ENCODE data around the gene ZNF829.

Gene ZNF829

DNA sequence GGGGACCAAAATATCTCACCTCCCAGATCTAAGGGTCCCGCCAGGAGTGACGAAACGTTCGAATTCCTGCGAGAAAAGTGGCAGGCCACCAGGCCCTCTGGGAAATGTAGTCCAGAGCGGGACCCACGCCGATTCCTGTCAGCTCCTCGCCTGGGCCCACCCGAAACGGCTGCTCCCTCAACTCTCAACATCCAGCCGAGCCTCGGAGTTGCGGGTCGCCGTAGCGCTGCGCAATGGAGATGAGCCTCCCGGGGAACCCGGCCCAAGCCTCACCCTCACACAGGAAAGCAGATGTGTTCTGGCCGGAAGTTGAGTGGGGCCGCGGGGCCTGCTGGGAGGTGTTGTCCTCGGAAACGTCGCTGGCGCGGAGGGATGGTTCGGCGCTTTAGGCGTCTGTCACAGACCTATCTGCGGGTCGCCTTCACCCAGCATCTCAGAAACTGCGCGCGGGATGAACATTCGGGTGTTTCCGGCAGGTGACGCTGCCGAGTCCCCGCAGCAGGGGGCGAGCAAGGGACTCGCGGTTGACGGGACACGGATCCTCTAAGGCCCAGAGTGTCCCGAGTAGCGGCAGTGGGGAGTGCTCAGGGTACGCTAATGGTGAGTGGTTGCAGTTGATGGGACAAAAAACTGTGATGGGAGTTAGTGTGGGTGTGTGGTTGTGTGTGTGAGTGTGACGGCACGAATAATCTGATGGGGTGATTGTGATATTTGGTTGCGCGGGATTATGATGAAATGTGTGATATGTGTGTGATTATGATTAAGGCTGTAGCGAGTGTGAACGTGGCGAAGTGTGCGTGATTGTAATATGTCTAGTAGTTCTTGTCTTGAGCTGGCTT is at the start of gene ZNF829, which contains the start of gene ZNF568:
TSS of gene ZNF829 (minus strand) at position 300 of the 839 bp plus-strand sequence. CDS start 1,124 bp downstream, outside the sequence.
TSS of gene ZNF568 (plus strand) at position 341 of the 839 bp plus-strand sequence. CDS start 6,439 bp downstream, outside the sequence.
- peak within 1 kb of the TSS; percentile 77 for H3K4me3 ChIP-seq (ENCODE audit: low read length)
- TF ChIP-seq ZNF274 (IDR thresholded peaks at IDR 0.05; ENCODE audit: low read depth, low read length) = no peak

DNA sequence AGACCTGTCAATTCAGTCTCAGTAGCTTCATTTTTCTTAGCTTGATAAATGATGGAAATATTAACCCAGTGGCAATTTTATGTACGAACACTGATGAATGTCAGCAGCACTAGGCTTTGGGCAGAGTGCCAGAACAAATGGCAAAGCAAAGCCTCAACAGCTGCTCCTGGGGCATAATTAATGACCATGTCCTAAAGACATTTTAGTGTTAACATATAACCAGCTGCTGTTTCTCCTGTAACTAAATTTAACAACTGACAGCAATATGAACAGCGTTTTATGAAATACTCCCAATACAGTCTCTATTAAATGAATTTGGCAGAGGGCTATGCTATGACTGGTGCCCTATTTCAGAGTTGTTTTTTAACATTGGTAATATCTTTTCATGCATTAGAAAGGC is 47.2 kb upstream of the ZNF829 start:
- no peak for TF ChIP-seq ZNF274 (IDR thresholded peaks at IDR 0.05; ENCODE audit: low read depth, low read length)
- no peak overlapping the region for H3K4me3 ChIP-seq (ENCODE audit: low read length)

DNA sequence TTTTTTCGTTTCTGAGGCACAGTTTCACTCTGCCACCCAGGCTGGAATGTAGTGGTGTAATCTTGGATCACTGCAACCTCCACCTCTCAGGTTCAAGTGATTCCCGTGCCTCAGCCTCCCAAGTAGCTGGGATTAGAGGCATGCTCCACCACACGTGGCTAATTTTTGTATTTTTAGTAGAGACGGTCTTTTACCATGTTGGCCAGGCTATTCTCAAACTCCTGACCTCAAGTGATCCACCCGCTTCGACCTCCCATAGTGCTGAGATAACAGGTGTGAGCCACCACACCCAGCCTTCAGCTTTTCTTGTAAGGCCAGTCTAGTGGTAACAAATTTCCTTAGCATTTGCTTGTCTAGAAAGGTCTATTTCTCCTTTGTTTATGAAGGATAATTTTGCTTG is 46.3 kb upstream of the ZNF829 start:
- H3K4me3 ChIP-seq (ENCODE audit: low read length) = no peak overlapping the region
- TF ChIP-seq ZNF274 (IDR thresholded peaks at IDR 0.05; ENCODE audit: low read depth, low read length) = no peak

DNA sequence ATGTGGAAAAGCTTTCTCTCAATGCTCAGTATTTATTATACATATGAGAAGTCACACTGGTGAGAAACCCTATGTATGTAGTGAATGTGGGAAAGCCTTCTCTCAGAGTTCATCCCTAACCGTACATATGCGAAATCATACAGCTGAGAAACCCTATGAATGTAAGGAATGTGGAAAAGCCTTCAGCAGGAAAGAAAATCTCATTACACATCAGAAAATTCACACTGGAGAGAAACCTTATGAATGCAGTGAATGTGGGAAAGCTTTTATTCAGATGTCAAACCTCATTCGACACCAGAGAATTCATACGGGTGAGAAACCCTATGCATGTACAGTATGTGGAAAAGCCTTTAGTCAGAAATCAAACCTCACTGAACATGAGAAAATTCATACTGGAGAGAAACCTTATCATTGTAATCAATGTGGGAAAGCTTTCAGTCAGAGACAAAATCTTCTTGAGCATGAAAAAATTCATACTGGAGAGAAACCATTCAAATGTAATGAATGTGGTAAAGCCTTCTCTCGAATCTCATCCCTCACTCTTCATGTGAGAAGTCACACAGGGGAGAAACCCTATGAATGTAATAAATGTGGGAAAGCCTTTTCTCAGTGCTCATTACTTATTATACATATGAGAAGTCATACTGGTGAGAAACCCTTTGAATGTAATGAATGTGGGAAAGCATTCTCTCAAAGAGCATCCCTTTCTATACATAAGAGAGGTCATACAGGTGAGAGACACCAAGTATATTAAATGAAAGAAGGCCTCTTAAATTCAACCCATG is 34.4 kb upstream of the ZNF829 start:
- peak; percentile 60; the same call in 1 of the 2 replicates for TF ChIP-seq ZNF274 (IDR thresholded peaks at IDR 0.05; ENCODE audit: low read depth, low read length)
- no peak overlapping the region for H3K4me3 ChIP-seq (ENCODE audit: low read length)

DNA sequence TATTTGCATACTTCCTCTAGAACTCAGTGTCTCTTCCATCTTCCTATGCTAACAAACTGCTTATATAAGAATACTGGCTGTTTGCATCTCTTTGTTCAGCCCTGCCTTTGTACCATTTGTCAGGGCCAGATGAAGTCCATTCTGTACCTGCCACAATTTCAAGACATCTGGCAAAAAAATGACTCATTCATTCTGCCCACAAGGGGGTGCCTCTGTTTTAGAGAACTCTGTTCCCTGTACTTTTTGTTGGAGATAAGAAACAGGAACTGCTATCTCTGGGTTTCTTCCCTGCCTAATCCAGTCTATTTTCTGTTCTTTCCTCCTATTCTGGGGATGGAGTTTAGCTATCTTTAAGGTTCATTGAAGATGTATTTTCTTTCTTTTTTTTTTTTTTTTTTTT is 23.1 kb upstream of the ZNF829 start:
- no peak for TF ChIP-seq ZNF274 (IDR thresholded peaks at IDR 0.05; ENCODE audit: low read depth, low read length)

DNA sequence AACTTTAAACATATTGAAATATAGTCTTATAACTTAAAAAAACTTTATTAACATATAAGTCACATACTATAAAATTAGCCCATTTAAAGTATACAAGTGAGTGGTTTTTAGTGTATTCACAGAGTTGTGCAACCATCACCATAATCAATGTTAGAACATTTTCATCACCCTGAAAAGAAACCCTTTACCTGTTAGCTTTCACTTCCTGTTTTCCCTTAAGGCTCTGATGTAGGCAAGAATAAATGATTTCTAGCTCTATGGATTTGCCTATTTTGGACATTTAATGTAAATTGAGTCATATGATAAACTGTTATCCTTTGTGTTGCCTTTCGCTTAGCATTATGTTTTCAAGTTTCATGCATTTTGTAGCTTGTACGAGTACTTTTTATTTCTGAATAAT is 15.6 kb upstream of the ZNF829 start:
- no peak overlapping the region for H3K4me3 ChIP-seq (ENCODE audit: low read length)
- TF ChIP-seq ZNF274 (IDR thresholded peaks at IDR 0.05; ENCODE audit: low read depth, low read length) = no peak

More for the DNA sequence above, 23.1 kb upstream of the ZNF829 start:
- no peak overlapping the region for H3K4me3 ChIP-seq (ENCODE audit: low read length)

DNA sequence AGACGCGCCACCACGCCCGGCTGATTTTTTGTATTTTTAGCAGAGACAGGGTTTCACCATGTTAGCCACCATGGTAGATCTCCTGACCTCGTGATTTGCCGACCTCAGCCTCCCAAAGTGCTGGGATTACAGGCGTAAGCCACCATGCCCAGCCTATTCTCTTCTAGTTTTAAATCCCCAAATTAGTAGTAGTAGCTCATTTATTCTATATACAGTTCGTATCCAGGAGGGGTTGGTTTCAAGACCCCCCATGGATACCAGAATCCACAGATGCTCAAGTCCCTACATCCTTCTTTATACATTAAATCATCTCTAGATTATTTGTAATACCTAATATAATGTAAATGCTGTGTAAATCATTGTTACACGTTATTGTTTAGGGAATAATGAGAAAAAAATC is 2.0 kb upstream of the ZNF829 start:
- TF ChIP-seq ZNF274 (IDR thresholded peaks at IDR 0.05; ENCODE audit: low read depth, low read length) = no peak
- no peak overlapping the region for H3K4me3 ChIP-seq (ENCODE audit: low read length)

DNA sequence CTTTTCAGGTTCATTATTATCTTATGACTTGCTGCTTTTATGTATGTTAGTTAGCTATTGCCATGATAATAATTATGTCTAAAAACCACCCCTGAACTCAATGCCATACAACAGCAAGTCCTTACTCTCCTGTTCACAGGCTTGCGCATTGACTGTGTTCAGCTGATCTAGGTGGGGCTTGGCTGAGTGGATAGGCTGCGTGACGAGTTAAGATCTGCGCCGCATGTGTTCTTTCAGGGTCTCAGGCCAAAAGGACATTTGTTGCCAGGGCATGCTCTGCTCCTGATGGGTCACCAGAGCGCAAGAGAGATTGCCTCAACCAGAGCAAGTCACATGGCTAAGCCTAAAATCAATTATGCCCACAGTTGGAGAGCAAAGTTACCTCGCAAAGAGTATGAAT is 900 bp upstream of the ZNF829 start:
- H3K4me3 ChIP-seq (ENCODE audit: low read length) = peak overlapping the region; percentile 77

DNA sequence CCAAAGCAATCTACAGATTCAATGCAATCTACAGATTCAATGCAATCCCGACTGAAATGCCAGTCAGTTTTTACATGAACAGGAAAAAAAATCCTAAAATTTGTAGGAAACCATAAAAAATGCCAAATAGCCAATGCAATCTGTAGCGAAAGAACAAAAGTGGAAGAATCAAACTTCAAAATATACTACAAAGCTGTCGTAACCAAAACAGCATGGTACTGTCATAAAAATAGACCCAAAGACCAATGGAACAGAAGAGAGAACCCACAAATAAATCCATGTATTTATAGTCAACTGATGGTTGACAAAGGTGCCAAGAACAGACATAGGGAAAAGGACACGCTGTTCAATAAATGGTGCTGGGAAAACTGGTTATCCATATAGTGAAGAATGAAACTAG is 17.7 kb downstream of the ZNF829 start:
- no peak for TF ChIP-seq ZNF274 (IDR thresholded peaks at IDR 0.05; ENCODE audit: low read depth, low read length)
- H3K4me3 ChIP-seq (ENCODE audit: low read length) = no peak overlapping the region

More for the DNA sequence above, 900 bp upstream of the ZNF829 start:
- no peak for TF ChIP-seq ZNF274 (IDR thresholded peaks at IDR 0.05; ENCODE audit: low read depth, low read length)

DNA sequence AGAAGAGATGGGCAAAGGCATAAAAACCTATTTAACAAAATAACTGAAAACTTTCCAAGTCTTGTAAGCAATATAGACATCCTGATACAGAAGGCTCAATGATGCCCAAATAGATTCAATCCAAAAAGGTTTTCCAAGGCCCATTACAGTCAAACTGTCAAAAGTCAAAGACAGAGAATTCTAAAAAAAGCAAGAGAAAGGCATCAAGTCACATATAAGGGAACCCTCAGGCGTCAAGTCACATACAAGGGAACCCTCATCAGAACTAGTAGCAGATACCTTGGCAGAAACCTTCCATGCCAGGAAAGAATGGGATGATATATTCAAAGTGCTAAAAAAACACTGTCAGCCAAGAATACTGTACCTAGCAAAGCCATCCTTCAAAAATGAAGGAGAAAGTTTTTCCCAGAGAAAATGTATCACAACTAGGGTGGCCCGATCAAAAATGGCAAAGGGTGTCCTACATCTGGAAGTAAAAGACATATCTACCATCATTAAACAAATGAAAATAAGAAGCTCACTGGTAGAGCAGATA is 21.2 kb downstream of the ZNF829 start:
- no peak overlapping the region for H3K4me3 ChIP-seq (ENCODE audit: low read length)
- no peak for TF ChIP-seq ZNF274 (IDR thresholded peaks at IDR 0.05; ENCODE audit: low read depth, low read length)

DNA sequence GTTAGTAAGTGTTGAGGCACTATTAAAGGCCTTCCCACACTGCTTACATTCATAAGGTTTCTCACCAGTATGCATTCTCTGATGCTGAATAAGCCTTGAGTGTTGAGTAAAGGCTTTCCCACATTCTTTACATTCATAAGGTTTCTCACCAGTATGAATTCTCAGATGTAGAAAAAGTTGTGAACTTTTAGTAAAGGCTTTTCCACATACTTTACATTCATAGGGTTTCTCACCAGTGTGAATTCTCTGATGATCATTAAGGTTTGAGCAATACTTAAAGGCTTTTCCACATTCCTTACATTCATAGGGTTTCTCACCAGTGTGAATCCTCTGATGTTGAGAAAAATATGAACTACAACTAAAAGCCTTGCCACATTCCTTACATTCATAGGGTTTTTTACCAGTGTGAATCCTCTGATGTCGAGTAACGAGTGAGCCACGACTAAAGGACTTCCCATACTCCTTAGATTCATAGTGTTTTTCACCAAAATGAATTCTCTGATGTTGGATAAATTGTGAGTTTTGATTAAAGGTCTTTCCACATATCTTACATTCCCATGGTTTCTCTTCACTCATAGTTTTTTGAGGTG is 24.2 kb downstream of the ZNF829 start:
- no peak overlapping the region for H3K4me3 ChIP-seq (ENCODE audit: low read length)
- peak; percentile 80 for TF ChIP-seq ZNF274 (IDR thresholded peaks at IDR 0.05; ENCODE audit: low read depth, low read length)

DNA sequence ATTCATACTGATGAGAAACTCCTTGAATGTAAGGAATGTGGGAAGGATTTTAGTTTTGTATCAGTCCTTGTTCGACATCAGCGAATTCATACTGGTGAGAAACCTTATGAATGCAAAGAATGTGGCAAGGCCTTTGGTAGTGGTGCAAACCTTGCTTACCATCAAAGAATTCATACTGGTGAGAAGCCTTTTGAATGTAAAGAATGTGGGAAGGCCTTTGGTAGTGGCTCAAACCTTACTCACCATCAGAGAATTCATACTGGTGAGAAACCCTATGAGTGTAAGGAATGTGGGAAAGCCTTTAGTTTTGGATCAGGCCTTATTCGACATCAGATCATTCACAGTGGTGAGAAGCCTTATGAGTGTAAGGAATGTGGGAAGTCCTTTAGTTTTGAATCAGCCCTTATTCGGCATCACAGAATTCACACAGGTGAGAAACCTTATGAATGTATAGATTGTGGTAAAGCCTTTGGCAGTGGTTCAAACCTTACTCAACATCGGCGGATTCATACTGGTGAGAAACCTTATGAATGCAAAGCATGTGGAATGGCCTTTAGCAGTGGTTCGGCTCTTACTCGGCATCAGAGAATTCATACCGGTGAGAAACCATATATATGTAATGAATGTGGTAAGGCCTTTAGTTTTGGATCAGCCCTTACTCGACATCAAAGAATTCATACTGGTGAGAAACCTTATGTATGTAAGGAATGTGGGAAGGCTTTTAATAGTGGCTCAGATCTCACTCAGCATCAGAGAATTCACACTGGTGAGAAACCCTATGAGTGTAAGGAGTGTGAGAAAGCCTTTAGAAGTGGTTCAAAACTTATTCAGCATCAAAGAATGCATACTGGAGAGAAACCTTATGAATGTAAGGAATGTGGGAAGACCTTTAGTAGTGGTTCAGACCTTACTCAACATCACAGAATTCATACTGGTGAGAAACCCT is 38.8 kb downstream of the ZNF829 start:
- no peak overlapping the region for H3K4me3 ChIP-seq (ENCODE audit: low read length)
- TF ChIP-seq ZNF274 (IDR thresholded peaks at IDR 0.05; ENCODE audit: low read depth, low read length) = peak; percentile 96

DNA sequence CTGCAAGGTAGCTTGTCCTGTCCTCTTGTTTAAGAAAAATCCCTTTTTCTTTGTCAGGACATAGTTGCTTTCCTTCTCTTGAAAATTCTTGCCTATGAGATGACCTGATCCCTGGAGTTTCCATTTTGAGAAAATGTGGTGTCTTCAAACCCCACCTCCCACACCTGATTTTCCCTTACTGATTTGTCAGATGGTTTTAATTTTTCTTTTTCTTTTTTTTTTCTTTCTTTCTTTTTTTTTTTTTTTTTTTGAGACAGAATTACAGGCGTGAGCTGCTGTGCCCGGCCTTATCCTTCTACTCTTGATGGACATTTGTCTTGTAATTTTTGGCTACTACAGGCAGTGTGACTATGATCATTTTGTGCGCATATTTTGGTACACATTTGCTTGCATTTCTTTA is 64.2 kb downstream of the ZNF829 start:
- H3K4me3 ChIP-seq (ENCODE audit: low read length) = peak overlapping the region; percentile 88; the same call in 1 of the 2 replicates
- TF ChIP-seq ZNF274 (IDR thresholded peaks at IDR 0.05; ENCODE audit: low read depth, low read length) = no peak

Data from GM08714 (cell line).